OCI-LY3 (cell line): ENCODE data around the gene SLC10A3.

Source experiments
- CTCF ChIP-seq: fragments of 200-600, 300-600 bp; sonication (generic); IDR thresholded peaks from 2 replicates; pipeline ENCODE4 v1.5.1; 2014; ENCODE audit warnings: antibody characterized with exemption, low read length, low read depth
- EZH2phosphoT487 ChIP-seq: fragments of 200-600 bp; shearing (Covaris generic); IDR thresholded peaks from 2 replicates; pipeline ENCODE4 v1.6.1; 2018; ENCODE audit warnings: antibody characterized with exemption, mixed run types, low read depth

DNA sequence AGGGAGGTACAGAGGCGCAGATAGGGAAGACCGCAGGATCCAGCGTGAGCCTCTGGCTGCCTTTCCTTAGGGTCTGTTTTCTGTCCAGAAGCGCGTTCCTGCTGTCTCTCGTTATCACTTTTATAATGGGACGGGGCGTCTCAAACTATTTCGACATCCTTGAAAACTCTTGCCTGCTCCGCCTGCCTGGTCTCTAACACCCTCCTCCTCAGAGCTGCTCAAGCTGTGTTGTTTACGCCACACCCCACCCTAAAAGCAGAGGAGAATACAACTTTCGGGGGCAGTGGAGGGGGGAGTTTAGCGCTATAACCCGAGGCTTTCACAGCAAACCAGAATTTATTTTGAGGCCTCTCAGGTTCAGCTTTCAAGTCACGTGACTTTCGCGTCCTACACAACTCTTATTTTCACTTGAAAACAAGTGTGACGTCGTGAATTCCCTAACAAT, 26.2 kb upstream of the SLC10A3 start:
- TF ChIP-seq CTCF (no peak), EZH2phosphoT487 (no peak)
